GM18520 (cell line): ENCODE measurements around the gene CA10.

ENCODE experiments used
- ATAC-seq: cut with Tn5 transposase; IDR thresholded peaks from one replicate; pipeline ENCODE4 v1.9.1; 2021; ENCODE audit not compliant: unreplicated experiment

The CA10 gene

DNA sequence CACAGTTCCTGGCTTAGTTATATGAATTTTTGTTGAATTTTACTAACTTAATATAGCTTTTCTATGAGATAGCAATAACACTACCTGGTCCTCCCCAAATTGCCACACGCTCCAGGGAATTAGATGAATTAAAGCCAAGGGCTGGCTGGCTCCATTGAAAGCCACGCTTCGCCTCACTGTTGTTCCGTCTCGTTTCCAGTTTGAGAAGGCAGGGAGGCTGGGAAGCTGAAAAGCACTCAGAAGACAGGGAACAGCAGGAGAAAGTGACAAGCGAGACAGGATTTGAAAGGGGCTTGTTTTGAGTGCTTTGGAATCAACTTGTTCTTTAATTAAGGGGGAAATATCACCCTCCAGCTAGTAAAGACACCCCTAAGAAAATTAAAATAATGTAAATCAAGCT is 425.3 kb downstream of the CA10 start:
- ATAC-seq, result no peak

DNA sequence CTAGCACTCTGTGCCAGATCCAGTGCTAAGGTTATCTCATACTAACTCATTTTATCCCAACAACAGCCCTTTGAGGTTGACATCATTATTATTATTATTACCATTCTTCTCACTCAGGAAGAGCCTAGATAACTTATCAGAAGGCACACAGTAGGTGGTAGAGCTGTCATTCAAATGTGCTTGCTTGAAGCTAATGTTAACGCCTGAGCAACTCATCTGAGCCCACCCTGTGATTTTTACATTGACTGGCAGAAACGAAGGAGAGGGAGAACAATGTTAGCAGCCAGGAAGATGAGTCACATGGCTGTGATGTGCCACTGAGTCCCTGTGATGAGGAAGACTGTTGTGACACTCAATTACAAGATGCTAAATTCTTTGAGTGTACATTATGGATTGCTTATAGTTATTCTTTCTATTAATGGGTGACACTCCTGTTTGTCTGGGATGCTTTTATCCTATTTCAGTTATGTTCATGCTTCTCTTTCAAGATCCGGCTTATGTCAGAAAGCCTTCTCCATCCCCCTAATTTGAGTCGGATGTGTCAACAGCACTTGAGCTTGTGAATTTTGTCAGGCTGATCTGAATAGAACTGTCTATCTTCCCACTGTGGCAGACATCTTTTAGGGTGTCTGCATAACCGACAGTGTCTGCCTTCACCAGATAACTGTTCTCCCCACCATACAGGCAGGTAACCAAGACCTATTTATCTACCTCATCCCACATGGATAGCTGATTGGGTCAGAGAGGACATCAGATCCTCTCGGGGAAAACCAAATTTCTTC is 426.4 kb downstream of the CA10 start:
- no peak for ATAC-seq

DNA sequence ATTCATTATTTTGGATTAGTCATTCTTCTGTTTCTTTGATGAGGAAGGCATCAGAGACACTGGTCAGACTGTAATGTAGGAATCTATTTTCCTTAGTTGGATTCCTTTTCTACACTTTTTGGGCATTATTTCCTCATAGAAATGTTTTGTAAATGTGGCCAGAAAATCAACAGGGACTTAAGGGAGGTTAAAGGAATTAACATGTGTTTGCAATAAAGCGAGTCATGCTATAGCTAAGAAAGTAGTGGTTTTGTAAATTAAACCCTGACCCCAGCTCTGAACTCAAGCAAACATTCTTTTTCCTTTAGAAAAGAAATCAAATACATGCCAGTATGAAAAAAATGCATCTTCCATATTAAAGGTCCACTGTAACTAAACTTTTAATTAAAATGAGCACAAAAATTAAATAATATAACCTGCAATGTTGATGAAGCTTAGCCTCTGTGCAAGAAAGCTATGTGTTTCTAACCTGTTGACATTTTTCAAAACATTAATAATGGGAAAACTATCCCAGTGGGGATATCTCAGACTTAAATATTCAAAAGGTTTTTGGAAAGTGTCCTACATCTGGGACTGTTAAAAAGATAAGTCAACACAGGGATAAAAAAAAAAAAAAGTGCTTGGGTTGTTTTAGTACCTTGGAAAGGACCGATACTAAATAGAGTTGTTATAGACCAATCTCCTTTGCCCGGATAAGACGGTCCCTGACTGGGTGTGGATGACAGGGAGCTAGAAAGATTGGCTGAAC is 428.0 kb downstream of the CA10 start:
- no peak for ATAC-seq

DNA sequence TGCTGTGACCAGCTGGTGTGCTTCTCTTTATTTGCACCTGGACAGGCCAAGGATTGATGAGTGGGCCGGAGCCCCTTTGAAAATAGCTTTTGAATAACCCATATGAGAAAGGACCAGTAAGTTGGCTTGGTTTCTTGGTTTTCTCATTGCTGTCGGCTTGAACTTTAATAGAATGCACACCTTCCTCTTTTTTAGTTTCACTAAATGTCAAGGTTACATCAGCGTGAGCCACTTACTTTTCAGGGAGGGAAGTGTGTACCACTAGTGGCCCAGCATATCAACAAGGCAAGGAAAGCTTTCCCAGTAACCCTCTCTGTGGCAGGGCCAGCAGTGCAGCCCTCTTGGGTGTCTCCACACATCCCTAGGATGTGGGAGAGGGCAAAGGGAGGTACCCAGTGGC is 433.3 kb downstream of the CA10 start:
- ATAC-seq, result no peak

DNA sequence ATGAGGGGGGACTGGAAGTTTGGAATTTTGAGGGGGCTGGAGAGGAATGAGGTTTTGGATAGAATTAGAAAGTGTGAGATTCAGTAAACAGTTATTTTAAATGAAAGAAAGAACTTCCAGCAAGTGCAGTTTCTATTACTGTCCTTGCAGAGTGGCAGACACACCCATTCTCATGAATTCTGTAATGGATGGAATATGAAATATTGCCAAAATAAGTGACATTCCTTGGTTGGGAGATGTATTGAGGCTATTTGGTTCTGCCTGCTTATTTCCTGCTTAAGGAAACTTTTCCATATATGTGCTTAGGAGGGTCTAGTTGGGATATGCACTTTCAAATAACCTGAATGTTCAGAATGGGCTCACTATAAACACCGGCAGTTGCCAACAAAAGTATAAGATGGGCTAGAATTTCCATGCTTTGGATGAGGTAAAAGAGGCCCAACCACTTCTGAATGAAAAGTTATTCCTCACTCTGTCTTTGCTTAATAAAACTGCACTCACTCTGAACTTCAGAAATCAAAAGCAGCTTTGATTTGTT is 434.4 kb downstream of the CA10 start:
- ATAC-seq, result no peak

DNA sequence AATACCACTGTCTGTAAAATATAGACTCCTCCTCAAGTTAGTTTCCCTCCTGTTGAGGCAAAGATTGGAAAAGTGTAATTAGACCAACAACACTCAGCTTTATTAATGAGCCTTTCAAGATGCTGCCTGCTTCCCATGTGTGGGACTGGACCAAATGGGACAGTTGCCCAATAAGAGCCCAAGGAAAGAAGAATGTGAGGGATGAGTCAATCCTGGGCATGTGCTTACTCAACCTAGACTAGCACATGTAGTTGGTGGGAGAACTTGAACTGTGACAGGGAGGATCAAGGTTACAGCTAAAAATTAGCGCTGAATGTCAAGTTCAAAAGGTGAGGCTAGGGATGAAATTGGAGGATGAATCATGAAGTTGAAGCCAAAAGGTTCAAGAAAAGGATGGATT is 435.5 kb downstream of the CA10 start:
- ATAC-seq, result no peak

DNA sequence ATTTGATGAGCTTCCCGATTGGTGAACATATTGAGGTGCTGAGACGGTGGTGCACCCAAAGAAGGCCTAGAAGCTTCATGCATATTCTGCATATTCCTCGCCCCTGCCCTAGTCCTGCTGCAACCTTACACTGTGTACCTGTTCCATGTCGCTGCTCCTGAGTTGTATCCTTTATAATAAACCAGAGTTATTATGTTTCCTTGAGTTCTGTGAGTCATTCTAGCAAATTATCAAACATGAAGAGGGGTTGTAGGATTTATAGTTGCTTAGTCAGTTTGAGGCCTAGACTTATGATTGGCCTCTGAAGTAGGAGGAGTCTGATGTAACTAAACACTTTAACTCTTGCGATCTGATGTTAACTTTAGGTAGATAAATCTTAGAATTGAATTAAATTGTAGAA is 436.8 kb downstream of the CA10 start:
- no peak for ATAC-seq

DNA sequence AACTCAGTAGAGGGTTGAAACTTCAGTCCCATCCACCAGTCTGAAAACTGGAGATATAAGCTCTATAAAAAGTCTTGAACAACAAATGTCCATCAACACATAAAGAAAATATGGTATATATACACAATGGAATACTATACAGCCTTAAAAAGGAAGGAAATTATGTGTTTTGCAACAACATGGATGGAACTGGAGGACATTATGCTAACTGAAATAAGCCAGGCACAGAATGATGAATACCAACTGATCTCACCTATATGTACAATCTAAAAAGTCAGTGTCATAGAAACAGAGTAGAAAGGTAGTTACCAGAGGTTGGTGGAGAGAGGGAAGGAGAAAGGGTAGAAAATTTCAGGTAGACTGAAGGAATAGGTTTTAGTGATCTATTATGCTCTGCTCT is 438.1 kb downstream of the CA10 start:
- no peak for ATAC-seq

DNA sequence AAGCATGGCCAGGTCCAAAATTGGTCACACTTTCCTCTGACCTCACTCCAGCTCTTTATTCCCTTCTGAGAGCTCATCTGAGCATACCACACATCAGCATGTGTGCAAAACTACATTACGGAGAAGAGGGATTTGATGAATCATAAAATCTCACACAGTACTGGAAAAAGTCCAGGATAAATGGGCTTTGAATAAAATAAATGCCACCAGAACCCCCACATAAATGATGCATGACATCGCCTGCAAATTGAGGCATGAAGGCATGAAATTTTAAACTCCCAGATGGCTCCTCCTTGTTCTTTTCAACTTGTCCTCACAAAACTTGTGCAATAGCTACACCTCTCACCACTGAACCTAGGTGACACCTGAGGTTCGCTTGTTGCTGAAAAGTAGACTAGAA is 439.5 kb downstream of the CA10 start:
- ATAC-seq, result no peak

DNA sequence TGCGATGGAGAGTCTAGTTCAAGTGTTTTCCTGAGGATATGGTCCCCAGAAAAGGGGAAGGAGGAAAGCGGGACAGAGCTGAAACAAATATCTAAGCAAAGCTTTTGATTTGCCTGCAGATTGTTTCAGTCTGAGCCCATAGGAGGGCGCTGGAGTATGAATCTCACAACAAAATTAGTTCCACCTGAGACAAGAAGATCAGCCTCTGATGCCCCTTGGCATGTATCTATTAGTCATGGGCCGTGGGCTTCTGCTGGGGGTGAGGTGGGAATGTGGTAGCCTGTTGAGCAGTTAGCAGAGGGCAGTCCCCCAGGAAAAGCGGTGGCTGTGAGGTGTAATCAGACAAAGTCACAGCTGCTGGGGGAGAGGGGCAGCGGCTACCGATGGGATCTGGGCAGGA is 446.9 kb downstream of the CA10 start:
- ATAC-seq, result no peak

DNA sequence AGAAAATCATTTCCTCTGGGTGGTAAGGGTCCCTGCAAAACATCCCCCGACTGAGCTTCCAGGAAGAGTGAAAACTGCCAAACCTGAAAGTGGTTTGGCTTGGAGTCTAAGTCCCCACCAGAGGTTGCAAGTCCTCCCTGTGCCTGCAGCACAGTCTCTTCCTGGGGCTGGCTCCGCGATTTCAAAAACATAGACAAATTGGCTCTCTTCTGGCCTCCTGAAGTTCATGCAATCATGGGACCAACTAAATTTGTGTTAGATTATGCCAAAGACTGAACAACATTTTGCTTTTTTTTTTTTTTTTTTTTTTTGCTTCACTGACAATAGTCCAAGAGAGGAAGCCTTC is 447.9 kb downstream of the CA10 start:
- ATAC-seq, result no peak

DNA sequence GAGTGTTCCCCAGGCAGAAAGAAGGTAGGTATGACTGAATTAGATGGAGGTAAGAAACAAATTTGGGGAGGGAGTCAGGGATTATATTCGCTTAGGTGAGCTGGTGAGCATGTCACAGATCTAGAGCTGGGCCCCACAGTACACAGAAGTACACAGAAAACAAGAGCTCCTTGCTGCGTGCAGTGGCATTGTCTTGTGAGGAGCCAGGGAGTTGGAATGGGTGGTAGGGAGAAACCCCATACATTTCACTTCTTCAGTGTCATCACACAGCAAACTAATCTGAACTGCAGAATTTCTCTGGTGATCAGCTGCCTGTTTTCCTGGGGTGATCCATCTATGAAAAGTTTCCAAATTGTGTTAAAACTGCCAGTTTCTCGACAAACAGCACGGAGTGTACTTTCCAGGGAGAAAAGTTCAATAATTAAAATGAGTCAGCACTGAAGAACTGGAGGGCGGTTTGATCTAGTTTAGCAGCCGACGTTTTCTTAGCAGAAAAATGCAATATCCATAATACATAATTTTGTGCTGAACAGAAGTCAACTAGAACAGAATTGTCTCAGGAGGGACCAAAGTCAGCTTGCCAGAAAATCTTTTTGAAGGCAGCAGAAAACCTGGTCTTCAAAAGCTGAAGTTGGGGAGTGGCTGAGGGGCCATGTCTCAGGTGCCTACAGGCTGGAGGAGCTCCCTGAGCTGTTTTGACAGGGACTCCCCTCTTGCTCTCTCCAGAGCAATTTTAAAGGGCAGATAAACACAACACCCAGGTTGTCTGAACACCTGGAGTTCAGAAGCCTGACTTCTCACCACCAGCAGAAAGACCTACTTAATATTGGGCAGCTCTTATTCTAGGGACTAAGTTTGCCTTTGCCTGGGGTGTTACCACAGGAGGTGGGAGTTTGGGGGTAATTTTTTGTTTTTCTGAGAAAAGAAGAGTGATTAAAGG is 448.6 kb downstream of the CA10 start:
- ATAC-seq, result no peak

DNA sequence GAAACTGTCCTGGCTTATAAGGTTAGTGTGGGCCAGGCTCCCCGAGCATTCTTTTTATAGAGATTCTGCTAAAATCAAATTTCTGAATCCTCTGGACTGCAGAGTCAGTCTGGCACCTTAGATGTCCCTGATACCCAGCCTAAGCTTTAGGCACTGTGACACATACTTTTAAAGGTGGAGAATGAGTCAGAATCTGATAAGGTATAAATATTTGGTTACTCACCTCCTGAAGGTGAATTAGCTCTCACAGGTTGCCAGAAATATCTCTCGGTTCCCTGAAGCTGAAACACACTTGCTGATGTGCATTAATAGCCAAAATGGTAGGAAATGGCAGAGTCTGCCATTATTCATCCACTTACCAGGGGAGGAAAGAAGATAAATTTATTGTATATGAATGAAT is 451.3 kb downstream of the CA10 start:
- no peak for ATAC-seq

DNA sequence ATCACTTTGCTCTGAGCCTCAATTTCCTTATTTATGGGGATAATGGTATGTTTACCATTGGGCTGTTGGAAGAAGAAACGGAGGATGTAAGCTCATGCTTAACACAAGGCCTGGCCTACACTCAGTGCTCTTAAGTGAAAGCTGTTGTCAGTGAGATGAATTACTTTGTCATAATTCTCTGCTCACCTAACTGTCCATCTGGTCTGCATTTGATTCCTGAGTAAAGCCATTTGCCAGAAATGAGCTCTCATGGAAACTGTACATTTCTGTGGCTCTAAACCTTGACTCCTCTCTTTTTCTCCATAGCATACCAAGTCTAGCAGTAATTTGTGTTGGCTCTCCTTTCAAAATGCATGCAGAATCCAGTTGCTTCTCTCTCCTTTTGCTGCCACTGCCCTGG is 452.4 kb downstream of the CA10 start:
- no peak for ATAC-seq

DNA sequence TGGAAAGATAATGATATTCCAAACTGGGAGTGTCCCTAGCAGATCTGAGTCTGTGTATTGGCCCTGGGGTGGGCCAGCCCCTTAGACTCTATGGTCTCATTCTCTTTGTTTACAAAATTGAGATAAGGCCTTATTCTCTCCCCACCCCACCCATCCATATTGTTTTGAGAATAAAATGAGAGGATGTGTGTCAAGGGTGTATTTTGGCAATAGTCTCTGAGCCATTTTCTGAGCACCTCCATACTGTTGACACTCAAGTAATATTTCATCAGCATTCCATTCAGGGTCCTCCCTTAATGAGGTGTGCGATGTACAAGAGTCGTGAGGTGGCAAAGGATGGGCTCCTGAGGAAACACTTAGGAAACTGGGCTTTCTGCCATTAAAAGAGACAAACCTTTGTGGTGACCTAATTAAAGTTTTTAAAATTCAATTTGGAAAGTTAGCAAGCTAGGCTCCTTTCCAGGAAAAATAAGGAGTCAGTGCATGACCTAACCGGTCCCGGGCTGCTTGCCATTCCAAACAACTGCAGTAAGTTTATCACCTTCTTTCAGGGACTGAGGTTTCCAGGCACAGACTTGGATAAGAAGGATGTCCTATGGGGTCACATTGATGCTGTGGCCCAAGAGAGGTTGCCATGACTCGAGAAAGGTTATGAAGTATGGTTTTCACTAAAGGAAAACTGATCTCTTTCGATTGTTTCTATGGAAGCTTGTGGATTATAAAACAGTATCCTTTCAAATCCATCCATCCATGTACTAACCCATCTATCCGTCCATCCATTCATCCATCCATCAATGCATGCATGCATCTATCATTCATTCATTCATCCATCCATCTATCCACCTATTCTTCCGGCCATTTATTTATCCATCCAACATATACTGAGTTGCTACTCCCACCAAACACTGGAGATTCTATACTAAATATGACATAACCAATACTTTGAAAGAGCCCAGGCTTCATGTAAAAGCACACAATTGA is 454.9 kb downstream of the CA10 start:
- ATAC-seq, result no peak

DNA sequence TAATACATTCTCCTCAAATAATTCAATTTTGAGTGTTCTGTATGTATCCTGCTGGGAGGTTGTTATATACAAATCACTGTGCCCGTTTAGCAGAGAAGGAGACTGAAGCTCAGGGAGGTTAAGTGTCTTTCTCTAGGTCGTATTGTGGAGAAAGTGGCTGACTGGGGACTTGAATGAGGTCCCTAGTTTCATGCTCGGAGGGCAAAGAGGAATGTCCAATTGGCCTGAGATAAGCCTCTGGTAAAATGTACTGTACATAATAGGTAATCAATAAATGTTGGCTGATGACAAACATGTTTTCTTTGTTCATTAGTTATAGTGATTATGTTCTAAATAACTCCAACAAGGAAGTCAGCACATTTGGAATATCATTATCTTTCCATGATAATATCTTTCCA is 455.6 kb downstream of the CA10 start:
- no peak for ATAC-seq

DNA sequence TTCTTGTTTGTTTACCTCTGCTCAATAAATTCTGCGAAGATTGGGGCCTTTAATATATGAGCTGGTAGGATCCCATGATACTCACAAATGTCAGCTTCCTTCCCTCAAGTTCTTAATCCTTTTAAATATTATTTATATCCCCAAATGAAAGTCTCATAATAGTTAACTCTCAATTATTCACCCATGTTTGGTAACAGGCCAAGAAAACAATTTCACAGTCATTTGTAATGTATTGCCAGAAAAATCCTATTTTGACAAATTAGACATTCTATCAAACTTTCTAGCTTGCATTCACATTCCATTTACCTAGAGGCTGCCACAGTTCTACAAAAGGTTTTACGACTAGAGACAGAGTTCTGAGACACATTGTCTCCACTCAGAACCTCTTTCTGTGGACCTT is 457.0 kb downstream of the CA10 start:
- ATAC-seq, result no peak

DNA sequence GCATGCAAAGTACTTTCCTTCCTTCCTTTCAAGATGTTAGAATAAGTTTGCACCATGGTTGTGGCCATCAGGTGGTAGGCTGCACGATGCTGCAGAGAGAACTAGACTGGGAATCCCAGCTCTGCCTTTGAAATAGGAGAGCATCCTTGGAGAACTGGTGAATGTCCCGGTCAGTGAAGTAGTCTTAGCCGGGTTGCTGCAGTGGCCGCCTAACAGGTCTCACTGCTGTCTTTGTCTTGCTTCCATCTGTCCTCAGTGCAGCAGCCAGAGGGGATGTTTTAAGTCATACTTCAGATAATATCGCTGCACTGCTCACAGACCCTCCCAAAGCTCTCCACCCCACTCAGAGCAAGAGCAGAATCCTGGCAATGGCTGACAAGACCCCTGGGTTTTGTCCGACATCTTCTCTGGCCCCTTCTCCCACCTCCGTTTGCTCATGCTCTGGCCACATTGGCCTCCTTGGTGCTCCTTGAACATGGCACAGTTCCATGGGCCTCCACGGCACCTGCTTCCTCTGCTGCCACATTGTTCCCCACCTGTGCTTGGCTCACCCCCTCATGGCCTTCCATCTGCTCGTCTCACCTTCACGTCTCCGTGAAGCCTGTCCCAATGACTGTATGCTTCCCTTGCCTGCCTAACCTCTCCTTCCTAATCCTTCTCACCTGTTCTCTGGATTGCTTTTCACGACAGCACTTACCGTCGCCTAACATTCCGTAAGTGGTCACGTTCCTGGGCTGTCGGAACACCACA is 458.3 kb downstream of the CA10 start:
- ATAC-seq, result no peak

DNA sequence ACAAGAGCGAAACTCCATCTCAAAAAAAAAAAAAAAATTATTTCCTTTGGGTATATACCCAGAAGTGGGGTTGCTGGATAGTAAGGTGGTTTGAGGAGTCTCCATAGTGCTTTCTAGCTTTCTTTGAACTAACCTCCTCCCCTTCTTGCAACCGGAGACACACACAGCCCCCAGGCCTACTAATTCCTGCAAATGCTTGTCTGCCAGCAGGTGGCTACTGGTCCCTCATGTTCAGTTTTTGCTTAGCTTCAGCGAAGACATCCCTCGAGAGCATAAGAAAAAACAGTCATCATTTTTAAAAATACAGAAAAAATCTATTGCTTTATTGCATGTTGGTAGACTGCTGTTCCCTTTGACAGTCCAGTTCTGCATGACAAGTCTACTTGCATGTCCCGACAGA is 459.2 kb downstream of the CA10 start:
- no peak for ATAC-seq

DNA sequence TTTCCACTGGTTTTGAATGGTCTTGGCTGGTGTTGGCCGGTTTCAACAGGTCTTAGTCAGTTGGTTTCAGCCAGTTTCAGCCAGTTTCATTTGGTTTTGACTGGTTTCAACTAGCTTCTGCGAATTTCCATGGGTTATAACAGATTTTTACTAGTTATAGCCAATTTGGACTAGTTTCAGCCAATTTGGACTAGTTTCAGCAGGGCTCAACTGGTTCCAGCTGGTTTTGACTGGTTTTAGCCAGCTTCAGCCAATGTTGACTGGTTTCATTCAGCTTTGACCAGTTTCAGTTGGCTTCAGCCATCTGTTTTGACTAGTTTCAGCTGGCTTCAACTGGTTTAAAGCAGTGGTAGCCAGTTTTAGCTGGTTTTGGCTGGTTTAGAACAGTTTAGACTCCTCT is 465.6 kb downstream of the CA10 start:
- ATAC-seq, result no peak
